PC-3 (cell line): ENCODE data around the gene CRYBB3. TPM values are rescaled to one million over a fixed set of nuclear protein-coding genes. Genes with fewer than 3 reads are reported as not detected.

Source experiments
- ATAC-seq: fragments of 200-7000 bp; cut with Tn5 transposase; 2 replicates; pipeline ENCODE4 v1.9.1; 2020; ENCODE audit warnings: mild to moderate bottlenecking, moderate library complexity
- BruUV-seq: library from RNA; stranded (reverse); fragments of 400-500 nt; replicated peaks from 2 replicates; lab custom pipeline; 2021; lab: Mats Ljungman, UMichigan
- CTCF ChIA-PET: fragments of 300-600 bp; sonication (Branson Sonifier 250); formaldehyde crosslinking; loops from one replicate; lab custom pipeline; 2022; ENCODE audit warnings: antibody characterized with exemption; lab: Charles Lee
- POLR2A ChIA-PET: fragments of 300-600 bp; sonication (Branson Sonifier 250); formaldehyde crosslinking; loops from one replicate; lab custom pipeline; 2022; ENCODE audit warnings: antibody characterized with exemption; ENCODE audit not compliant: unreplicated experiment; lab: Charles Lee
- DNase-seq: peaks from one replicate; pipeline ENCODE4 v3.0.0-alpha.2; 2015
- H2AFZ ChIP-seq: fragments of 300-600 bp; sonication (generic); 2 replicates; pipeline ENCODE4 v1.6.0; 2016; ENCODE audit warnings: antibody characterized with exemption, low read length
- H3F3A ChIP-seq: fragments of 300-600 bp; sonication (generic); one replicate; pipeline ENCODE4 v1.6.0; 2017; ENCODE audit warnings: antibody characterized with exemption, low read length, control low read depth, mild to moderate bottlenecking; ENCODE audit not compliant: unreplicated experiment
- H3K27ac ChIP-seq: fragments of 300-600 bp; sonication (generic); 2 replicates; pipeline ENCODE4 v1.5.1; 2016; ENCODE audit warnings: mild to moderate bottlenecking, low read length
- H3K27me3 ChIP-seq: fragments of 300-600 bp; sonication (generic); 2 replicates; pipeline ENCODE4 v1.6.1; 2016; ENCODE audit warnings: low read length, mixed read lengths
- H3K36me3 ChIP-seq: fragments of 300-600 bp; sonication (generic); 2 replicates; pipeline ENCODE4 v1.6.1; 2016; ENCODE audit warnings: low read depth, mixed run types, low read length, mixed read lengths
- H3K4me1 ChIP-seq: fragments of 300-600 bp; sonication (generic); 2 replicates; pipeline ENCODE4 v1.5.1; 2016; ENCODE audit warnings: low read length; ENCODE audit not compliant: insufficient read depth
- H3K4me2 ChIP-seq: fragments of 300-600 bp; sonication (generic); 2 replicates; pipeline ENCODE4 v1.6.0; 2016; ENCODE audit warnings: low read length
- H3K4me3 ChIP-seq: fragments of 300-600 bp; sonication (generic); 2 replicates; pipeline ENCODE4 v1.5.1; 2016; ENCODE audit warnings: mild to moderate bottlenecking, low read length, mixed read lengths
- H3K79me2 ChIP-seq: fragments of 300-600 bp; sonication (generic); 2 replicates; pipeline ENCODE4 v1.6.1; 2017; ENCODE audit warnings: low read length, mixed read lengths
- H3K9ac ChIP-seq: fragments of 300-600 bp; sonication (generic); 2 replicates; pipeline ENCODE4 v1.6.0; 2016; ENCODE audit warnings: mild to moderate bottlenecking, low read length
- H3K9me2 ChIP-seq: fragments of 300-600 bp; sonication (generic); replicated peaks from 2 replicates; pipeline ENCODE4 v1.6.1; 2016; ENCODE audit warnings: mixed run types, low read length, mixed read lengths
- H3K9me3 ChIP-seq: fragments of 300-600 bp; sonication (generic); 2 replicates; pipeline ENCODE4 v1.6.1; 2016; ENCODE audit warnings: low read length, mixed read lengths
- H4K20me1 ChIP-seq: fragments of 300-600 bp; sonication (generic); 2 replicates; pipeline ENCODE4 v1.6.1; 2016; ENCODE audit warnings: low read length, mixed read lengths
- CTCF ChIP-seq: fragments of 300-600 bp; sonication (generic); conservative IDR thresholded peaks from 2 replicates; pipeline ENCODE4 v1.5.1; 2017; ENCODE audit warnings: antibody characterized with exemption, low read depth, mild to moderate bottlenecking, low read length
- EZH2 ChIP-seq: fragments of 300-600 bp; sonication (generic); IDR thresholded peaks from one replicate; pipeline ENCODE4 v1.6.1; 2017; ENCODE audit warnings: antibody characterized with exemption, mild to moderate bottlenecking, low read length; ENCODE audit not compliant: unreplicated experiment
- EZH2phosphoT487 ChIP-seq: fragments of 300-600 bp; sonication (generic); IDR thresholded peaks from 2 replicates; pipeline ENCODE4 v1.6.1; 2018; ENCODE audit warnings: mild to moderate bottlenecking, antibody characterized with exemption, low read length, borderline replicate concordance
- intact Hi-C: fragments of 100-400 bp; cut with micrococcal nuclease; formaldehyde crosslinking; loops from 2 replicates; pipeline ENCODE4 v1.9.0; 2023
- total RNA-seq: library from RNA; depleted of rRNA; stranded (reverse); fragments of >200 nt; gene quantifications from 2 replicates; pipeline ENCODE4 v1.2.3, GENCODE V29; 2014

The CRYBB3 gene
- total RNA-seq, 1 experiment from 2014 or later, result 1.2 TPM

- CTCF ChIA-PET, result no interaction called here
- Histone ChIP-seq H3K4me1 (peaks cover 7% of the 10 kb centered on the region; the same call in 1 of the 2 replicates), H3K9me3 (no peaks in the 10 kb centered on the region), H3K9me2 (no peaks in the 10 kb centered on the region), H2AFZ (no peak overlapping the region), H3K79me2 (no peaks in the 10 kb centered on the region), H4K20me1 (no peaks in the 10 kb centered on the region), H3K4me3 (no peak overlapping the region), H3K27ac (no peak overlapping the region), H3K27me3 (no peaks in the 10 kb centered on the region), H3K9ac (no peak overlapping the region), H3F3A (no peaks in the 10 kb centered on the region), H3K4me2 (no peak overlapping the region), H3K36me3 (no peaks in the 10 kb centered on the region)
- intact Hi-C loops, result no loop called here
- TF ChIP-seq EZH2phosphoT487 (no peak), CTCF (no peak), EZH2 (no peak)
- POLR2A ChIA-PET, result no interaction called here
- DNase-seq (no peak), ATAC-seq (no peak)
- no TSS peak for BruUV-seq
Observed at GRCh38 chr22:25170426-25170980, 29.2 kb upstream of the CRYBB3 start.

GRCh38 chr22:25172153-25172552 is 27.5 kb upstream of the CRYBB3 start:
- no peaks in the 10 kb centered on the region for H3K36me3 ChIP-seq
- POLR2A ChIA-PET, result no interaction called here
- CTCF ChIA-PET, result interaction anchor here (0.6 kb wide), 1 partner anchor 61 kb away, joined by 4 read pairs; no protein-coding TSS in a partner anchor
- DNase-seq (peak; percentile 34), ATAC-seq (peak; percentile 65)
- intact Hi-C loops, result loop anchor here (1.0 kb wide), 1 partner anchor 61 kb away; no protein-coding TSS in a partner anchor
- H3K79me2 ChIP-seq, result no peaks in the 10 kb centered on the region
- no peaks in the 10 kb centered on the region for H4K20me1 ChIP-seq
- no peaks in the 10 kb centered on the region for H3K27me3 ChIP-seq
- H2AFZ ChIP-seq, result no peak overlapping the region
- no peaks in the 10 kb centered on the region for H3K9me2 ChIP-seq
- H3K4me2 ChIP-seq, result no peak overlapping the region
- no peak for TF ChIP-seq EZH2phosphoT487
- TF ChIP-seq CTCF, result peak; percentile 64
- no peaks in the 10 kb centered on the region for H3F3A ChIP-seq
- H3K9me3 ChIP-seq, result no peaks in the 10 kb centered on the region
- H3K4me1 ChIP-seq, result 0 out of 2 replicates have a peak, but pooled peaks cover under 1% of the 10 kb centered on the region
- no TSS peak for BruUV-seq
- no peak overlapping the region for H3K4me3 ChIP-seq
- H3K9ac ChIP-seq, result no peak overlapping the region
- H3K27ac ChIP-seq, result no peak overlapping the region

GRCh38 chr22:25174156-25174887 is 25.3 kb upstream of the CRYBB3 start:
- H3K9me2 ChIP-seq, result no peaks in the 10 kb centered on the region
- H3K79me2 ChIP-seq, result no peaks in the 10 kb centered on the region
- ChIA-PET POLR2A (no interaction called here), CTCF (no interaction called here)
- no peak overlapping the region for H3K27ac ChIP-seq
- no peaks in the 10 kb centered on the region for H3K36me3 ChIP-seq
- TF ChIP-seq EZH2phosphoT487 (no peak), EZH2 (no peak), CTCF (no peak)
- H4K20me1 ChIP-seq, result no peaks in the 10 kb centered on the region
- BruUV-seq, result no TSS peak
- no peak overlapping the region for H3K9ac ChIP-seq
- no peak for DNase-seq
- ATAC-seq, result no peak
- no peaks in the 10 kb centered on the region for H3K27me3 ChIP-seq
- H3K4me2 ChIP-seq, result no peak overlapping the region
- intact Hi-C loops, result no loop called here
- no peak overlapping the region for H2AFZ ChIP-seq
- no peaks in the 10 kb centered on the region for H3K4me1 ChIP-seq
- no peak overlapping the region for H3K4me3 ChIP-seq
- H3F3A ChIP-seq, result no peaks in the 10 kb centered on the region
- no peaks in the 10 kb centered on the region for H3K9me3 ChIP-seq
